ENCODE measurements around the gene S100A6. TPM values are rescaled to one million over a fixed set of nuclear protein-coding genes. Genes with fewer than 3 reads are reported as not detected.

Gene S100A6
- total RNA-seq, 4 donors from 2014 or later = 147 to 251 (median 192) TPM

DNA sequence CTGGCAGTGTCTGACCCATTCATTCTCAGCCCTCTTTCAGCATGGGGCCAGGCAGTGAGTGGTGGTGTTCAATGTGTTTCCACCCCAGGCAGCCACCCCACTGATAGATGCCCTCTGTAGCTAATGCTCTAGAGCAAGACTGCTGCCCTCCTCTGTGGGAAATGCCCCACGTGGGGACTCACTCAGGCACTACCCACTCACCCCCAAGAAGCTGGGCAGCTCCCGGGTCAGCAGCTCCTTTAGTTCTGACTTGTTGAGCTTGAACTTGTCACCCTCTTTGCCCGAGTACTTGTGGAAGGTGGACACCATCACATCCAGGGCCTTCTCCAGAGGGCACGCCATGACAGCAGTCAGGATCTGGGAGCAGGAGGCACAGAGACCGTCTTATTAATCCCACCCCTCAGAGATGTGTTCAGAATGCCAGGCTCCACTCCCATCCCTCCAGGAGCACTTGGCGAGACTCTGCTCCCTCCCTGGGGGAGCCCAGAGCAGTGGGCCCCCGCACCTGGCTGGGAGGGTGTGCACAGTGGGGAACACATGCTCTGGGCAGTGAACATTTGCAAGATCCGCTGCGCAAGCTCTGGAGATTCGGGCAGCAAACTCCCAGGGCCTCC lies 8.8 kb upstream of the S100A6 start:
- TF ChIP-seq, protein P1, sequence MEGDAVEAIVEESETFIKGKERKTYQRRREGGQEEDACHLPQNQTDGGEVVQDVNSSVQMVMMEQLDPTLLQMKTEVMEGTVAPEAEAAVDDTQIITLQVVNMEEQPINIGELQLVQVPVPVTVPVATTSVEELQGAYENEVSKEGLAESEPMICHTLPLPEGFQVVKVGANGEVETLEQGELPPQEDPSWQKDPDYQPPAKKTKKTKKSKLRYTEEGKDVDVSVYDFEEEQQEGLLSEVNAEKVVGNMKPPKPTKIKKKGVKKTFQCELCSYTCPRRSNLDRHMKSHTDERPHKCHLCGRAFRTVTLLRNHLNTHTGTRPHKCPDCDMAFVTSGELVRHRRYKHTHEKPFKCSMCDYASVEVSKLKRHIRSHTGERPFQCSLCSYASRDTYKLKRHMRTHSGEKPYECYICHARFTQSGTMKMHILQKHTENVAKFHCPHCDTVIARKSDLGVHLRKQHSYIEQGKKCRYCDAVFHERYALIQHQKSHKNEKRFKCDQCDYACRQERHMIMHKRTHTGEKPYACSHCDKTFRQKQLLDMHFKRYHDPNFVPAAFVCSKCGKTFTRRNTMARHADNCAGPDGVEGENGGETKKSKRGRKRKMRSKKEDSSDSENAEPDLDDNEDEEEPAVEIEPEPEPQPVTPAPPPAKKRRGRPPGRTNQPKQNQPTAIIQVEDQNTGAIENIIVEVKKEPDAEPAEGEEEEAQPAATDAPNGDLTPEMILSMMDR (IDR thresholded peaks at IDR 0.05) = no peak
- TF ChIP-seq POLR2A (IDR thresholded peaks at IDR 0.05) = no peak
- intact Hi-C loops (cut with DNase I; ENCODE audit: low total_unique reads) = no loop called here
- H3K4me3 ChIP-seq (ENCODE audit: low read depth, poor library complexity, severe bottlenecking) = peak overlapping the region; percentile 14
- no peak for DNase-seq (ENCODE audit: low spot score in 2 of 2)
- WGBS, 2 donors = 7 to 8% methylated on average over 9 to 10 of the region's 10 CpGs

DNA sequence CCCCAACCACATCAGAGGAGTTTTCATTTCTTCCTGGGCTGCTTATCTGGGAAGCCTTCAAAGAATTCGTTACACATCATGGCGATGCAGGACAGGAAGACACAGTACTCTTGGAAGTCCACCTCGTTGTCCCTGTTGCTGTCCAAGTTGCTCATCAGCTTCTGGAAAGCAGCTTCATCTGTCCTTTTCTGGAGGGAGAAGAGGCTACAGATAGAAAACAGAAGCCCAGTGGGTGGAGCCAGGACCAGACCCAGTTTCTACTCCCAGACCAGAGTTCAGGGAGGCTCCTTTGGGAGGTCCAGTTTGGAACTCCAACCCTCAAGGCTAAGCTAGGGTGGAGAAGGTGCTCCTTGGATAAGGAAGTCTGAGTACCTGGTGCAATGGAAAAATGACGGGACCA lies 7.9 kb upstream of the S100A6 start:
- intact Hi-C loops (cut with DNase I; ENCODE audit: low total_unique reads) = no loop called here
- no peak overlapping the region for H3K4me3 ChIP-seq (ENCODE audit: low read depth, poor library complexity, severe bottlenecking)
- DNase-seq (ENCODE audit: low spot score in 2 of 2) = no peak
- WGBS, 2 donors = 42 to 68% methylated on average over 4 of the region's 4 CpGs
- no peak for TF ChIP-seq POLR2A (IDR thresholded peaks at IDR 0.05)
- TF ChIP-seq, protein P1 (IDR thresholded peaks at IDR 0.05) = no peak

- intact Hi-C loops (cut with DNase I; ENCODE audit: low total_unique reads) = no loop called here
- DNase-seq (ENCODE audit: low spot score in 2 of 2) = peak in 1 of 2 donors; percentile 80
- 54 to 55% methylated on average over 13 of the region's 13 CpGs for WGBS, 2 donors
- no peak overlapping the region for H3K4me3 ChIP-seq (ENCODE audit: low read depth, poor library complexity, severe bottlenecking)
- TF ChIP-seq, protein P1 (IDR thresholded peaks at IDR 0.05) = no peak
- TF ChIP-seq POLR2A (IDR thresholded peaks at IDR 0.05) = no peak
These were observed 7.3 kb upstream of the S100A6 start for GRCh38 chr1:153542956-153543711.

DNA sequence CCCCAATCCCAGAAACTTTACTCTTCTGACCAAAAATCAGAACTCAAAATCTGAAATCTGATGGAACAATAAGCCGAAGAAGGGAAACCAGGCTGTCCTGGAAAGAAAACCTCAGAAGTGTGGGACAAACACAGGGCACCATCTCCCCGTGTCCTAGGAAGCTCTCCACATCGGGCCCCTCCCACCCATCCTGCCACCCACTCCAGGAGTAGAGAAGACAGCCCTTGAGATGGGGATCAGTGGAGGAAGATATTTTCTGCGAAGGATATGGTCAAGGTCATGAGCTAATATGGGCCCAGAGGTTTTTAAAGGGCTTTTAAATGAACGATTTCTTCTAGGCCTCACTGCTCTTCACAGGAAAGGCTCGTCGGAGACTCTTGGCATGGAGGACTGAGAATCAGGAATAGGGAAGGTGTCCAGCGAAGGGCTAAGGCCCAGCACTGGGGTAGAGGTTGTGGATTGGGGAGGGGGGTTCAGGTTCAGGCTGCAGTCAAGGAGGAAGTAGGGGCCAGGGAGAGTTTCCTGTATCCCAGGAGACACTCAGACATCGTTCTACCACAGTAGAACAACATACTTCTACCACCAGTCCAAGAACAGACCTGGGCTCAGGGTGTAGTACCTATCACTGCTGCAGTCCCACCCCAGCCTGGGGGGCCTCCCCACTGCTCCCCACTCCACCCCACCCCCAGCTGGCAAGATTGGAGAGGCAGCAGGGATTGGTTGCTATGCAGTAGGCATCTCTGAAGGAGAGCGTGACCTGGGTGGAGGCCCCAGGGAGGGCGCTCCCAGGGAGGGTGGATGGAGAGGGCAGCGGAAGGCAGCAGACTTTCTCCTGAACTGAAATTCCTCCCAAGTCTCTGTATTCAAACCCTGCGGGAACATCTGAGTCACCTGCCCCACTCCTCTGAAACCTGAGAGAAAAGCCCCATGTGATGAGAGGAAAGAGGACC lies 6.1 kb upstream of the S100A6 start:
- intact Hi-C loops (cut with DNase I; ENCODE audit: low total_unique reads) = no loop called here
- peak in 1 of 2 donors; percentile 86 for DNase-seq (ENCODE audit: low spot score in 2 of 2)

More for the DNA sequence above, 6.1 kb upstream of the S100A6 start:
- TF ChIP-seq POLR2A (IDR thresholded peaks at IDR 0.05) = no peak
- TF ChIP-seq, protein P1 (IDR thresholded peaks at IDR 0.05) = no peak
- WGBS, 2 donors = 45 to 52% methylated on average over 13 of the region's 13 CpGs
- no peak overlapping the region for H3K4me3 ChIP-seq (ENCODE audit: low read depth, poor library complexity, severe bottlenecking)

Data from lower leg skin (tissue), 4 donors.